Fibroblast of upper back skin (primary cell): Measurements from ENCODE around the gene ATG7.
"Not testable (repeated sequence)": the region's sequence is repeated elsewhere in the genome, so short reads cannot be mapped to it uniquely, and the experiment has no call there.

ENCODE experiments used
- DNase-seq: peaks from one replicate; pipeline ENCODE4 v3.0.0-alpha.2; 2013

The ATG7 gene

GRCh38 chr3:11476735-11477144 lies 204.5 kb downstream of the ATG7 start:
- DNase-seq: no peak

GRCh38 chr3:11477407-11477911 lies 205.3 kb downstream of the ATG7 start:
- peak; percentile 97 for DNase-seq

- DNase-seq: no peak
Measured at GRCh38 chr3:11478167-11478566, 206.0 kb downstream of the ATG7 start.

GRCh38 chr3:11479221-11479620 lies 207.0 kb downstream of the ATG7 start:
- DNase-seq: no peak

GRCh38 chr3:11480663-11481298 lies 208.6 kb downstream of the ATG7 start:
- DNase-seq: no peak

GRCh38 chr3:11481556-11481955 lies 209.4 kb downstream of the ATG7 start:
- DNase-seq: no peak

- DNase-seq: peak; percentile 49
Measured at GRCh38 chr3:11482021-11482420, 209.8 kb downstream of the ATG7 start.

- DNase-seq: not testable (repeated sequence)
Measured at GRCh38 chr3:11488356-11488755, 216.2 kb downstream of the ATG7 start.

GRCh38 chr3:11494131-11494916 lies 222.1 kb downstream of the ATG7 start:
- no peak for DNase-seq

- DNase-seq: no peak
Measured at GRCh38 chr3:11495948-11496557, 223.9 kb downstream of the ATG7 start.

- DNase-seq: no peak
Measured at GRCh38 chr3:11498177-11498576, 226.0 kb downstream of the ATG7 start.

- peak; percentile 85 for DNase-seq
Measured at GRCh38 chr3:11498646-11499045, 226.4 kb downstream of the ATG7 start.

- peak; percentile 99 for DNase-seq
Measured at GRCh38 chr3:11499144-11499543, 226.9 kb downstream of the ATG7 start.

- DNase-seq: not testable (repeated sequence)
Measured at GRCh38 chr3:11502413-11502812, 230.2 kb downstream of the ATG7 start.

- no peak for DNase-seq
Measured at GRCh38 chr3:11507719-11508118, 235.5 kb downstream of the ATG7 start.

GRCh38 chr3:11508346-11509172 lies 236.4 kb downstream of the ATG7 start:
- no peak for DNase-seq

GRCh38 chr3:11509173-11510000 lies 237.2 kb downstream of the ATG7 start:
- DNase-seq: peak; percentile 93

- no peak for DNase-seq
Measured at GRCh38 chr3:11510001-11510340, 237.8 kb downstream of the ATG7 start.

GRCh38 chr3:11510356-11510755 lies 238.2 kb downstream of the ATG7 start:
- DNase-seq: no peak

GRCh38 chr3:11511606-11512005 lies 239.4 kb downstream of the ATG7 start:
- DNase-seq: not testable (repeated sequence)

GRCh38 chr3:11513125-11513816 lies 241.1 kb downstream of the ATG7 start:
- DNase-seq: not testable (repeated sequence)

- no peak for DNase-seq
Measured at GRCh38 chr3:11513817-11514135, 241.6 kb downstream of the ATG7 start.
